Activated naive CD4-positive, alpha-beta T cell treated with anti-CD3 and anti-CD28 coated beads, Interleukin-2, amount 10 ng/mL, durations not matched to agents 5 hours and 36 hours (primary cell): ENCODE data around the gene CHPF. TPM values are rescaled to one million over a fixed set of nuclear protein-coding genes. Genes with fewer than 3 reads are reported as not detected.

Experiments used
- microRNA-seq: library from miRNA; unstranded; fragments of <30 nt; microRNA quantifications from one replicate; pipeline ENCODE4 v1.2.0, GENCODE V29; 2022; ENCODE audit warnings: borderline microRNAs expressed, borderline replicate concordance
- total RNA-seq, 2 experiments: library from RNA; stranded (reverse); gene quantifications; one replicate each; pipeline ENCODE4 v1.2.3, GENCODE V29; 2021

The CHPF gene
- 10 to 100 TPM; 11.8 to 12.1 TPM for total RNA-seq

DNA sequence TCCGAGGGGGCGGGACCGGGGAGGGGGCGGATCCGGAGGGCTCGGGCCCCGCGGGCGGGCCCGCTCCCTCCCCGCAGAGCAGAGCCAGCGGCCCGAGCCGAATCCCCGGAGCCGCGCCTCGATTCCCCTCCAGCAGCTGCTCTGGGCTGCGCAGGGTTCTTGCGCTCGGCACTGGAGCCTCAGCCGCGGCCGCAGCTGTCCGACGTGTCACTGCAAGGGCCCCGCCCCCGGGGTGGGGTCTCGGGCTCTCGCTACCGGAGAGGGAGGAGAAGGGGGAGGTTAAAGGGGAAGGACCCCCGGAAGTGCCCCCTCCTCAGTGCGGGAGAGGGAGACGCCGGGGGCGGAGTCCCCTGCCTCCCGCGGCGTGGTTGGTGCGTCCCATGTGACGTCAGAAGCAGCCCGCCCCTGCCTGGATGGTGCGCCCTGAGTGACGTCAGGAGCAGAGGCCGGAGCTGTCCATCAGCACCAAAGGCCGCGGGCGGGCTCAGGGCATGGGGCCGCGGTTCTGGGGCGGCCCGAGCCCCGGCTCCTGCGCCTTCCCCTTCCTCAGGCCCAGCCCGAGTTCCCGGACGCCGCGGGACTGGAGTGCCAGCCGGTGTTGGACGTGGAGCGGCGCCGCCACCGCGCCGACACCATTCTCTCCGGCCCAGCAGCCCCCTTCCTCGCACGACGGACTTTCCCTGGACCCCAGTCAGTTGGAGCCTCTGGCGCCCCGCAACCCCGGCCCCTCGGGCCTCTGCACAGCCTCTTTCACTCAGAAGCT lies at the start of gene CHPF, which contains the start of gene TMEM198:
Gene CHPF (minus strand): TSS at position 214 of the 763 bp plus-strand sequence. CDS start 271 bp downstream, outside the sequence.
Gene TMEM198 (plus strand): TSS at position 433 of the 763 bp plus-strand sequence. CDS start 700 bp downstream, outside the sequence.

GRCh38 chr2:219572237-219573001 lies 28.8 kb upstream of the CHPF start, which contains the start of gene INHA:
Gene INHA (plus strand): TSS chr2:219572310. CDS start chr2:219572375, 65 bp downstream.

DNA sequence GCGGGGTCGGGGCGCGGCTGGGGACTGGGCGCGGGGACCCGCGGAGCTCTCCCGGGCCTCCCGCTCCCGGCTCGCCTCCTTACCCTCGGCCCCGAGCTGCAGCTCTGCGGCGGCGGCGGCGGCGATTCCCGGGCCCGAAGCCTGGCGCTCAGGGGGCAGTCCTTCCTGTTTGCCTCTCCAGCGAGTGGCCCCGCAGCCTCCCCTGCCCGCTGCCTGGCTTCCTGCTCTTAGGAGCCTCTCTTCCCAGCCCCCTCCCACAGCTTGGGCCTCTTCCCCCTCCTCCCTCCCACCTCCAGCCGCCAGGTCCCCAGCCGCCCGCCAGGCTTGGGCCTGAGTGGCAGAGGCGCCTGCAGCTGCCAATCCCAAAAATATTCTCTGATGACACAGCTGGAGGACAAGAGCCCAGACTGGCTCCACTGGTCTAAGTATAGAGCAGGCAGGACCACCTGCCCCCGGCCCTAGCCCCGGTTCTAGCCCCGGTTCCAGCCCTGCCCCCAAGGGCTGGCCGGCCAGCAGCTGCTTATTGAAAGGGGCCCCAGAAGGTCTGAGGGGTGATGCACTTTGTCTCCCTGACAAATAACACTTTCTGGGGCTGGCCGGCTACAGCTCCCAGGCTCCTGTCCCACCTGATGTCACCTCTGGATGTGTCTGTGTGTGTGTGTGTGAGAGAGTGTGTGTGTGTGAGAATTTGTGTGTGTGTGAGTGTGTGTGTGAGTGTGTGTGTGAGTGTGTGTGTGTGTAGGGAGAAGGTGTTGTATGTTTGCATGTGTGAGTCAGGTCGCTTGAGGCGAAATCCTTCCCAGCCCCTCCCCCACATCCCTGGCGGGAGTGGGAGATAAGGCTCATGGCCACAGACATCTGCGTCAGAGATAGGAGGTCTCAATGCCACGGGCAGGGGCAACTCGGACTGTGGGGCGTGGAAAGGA lies 28.0 kb upstream of the CHPF start, which contains the start of gene OBSL1:
Gene OBSL1 (minus strand): TSS at position 229 of the 926 bp plus-strand sequence. CDS start 307 bp downstream, outside the sequence.

DNA sequence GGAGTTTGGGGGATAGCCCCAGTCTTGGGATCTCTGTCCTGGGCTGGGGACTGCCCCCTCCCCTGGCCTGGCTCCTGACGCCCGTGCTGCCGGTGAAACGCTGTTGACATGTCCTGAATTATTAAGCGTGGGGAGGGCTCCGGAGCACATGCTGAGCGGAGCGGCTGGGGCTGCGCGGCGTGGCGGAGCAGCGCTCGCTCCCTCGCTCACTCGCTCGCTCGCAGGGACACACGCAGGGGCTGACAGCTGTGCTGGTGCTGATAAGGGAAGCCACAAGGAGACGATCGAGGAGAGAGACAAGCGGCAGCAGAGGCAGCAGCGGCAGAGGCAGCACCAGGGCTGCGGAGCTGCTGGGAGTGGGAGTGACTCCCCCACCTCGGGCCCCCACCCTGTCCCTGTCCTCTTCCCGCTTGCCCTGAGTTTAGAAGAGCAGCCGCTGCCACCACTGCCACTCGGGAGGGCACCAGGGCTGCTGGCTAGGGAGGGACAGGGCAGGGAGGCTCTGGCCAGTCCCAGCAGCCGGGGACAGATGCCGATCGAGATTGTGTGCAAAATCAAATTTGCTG lies 29.3 kb downstream of the CHPF start, which contains the start of gene ASIC4:
Gene ASIC4 (plus strand): TSS at position 287 of the 566 bp plus-strand sequence. CDS start 243 bp downstream, at position 530.

GRCh38 chr2:219498280-219499057 lies 45.1 kb downstream of the CHPF start, which contains the start of gene GMPPA:
Gene GMPPA (plus strand): TSS chr2:219498891. CDS start chr2:219499976, 1,085 bp downstream.

Small RNA genes lying within 50 kb of the gene (microRNA-seq; reads per million reads assigned to microRNA genes)
- gene MIR3132, result not detected

Other genes starting within 250 kb of the CHPF start
- gene PTPRN, start 234.4 kb downstream of the CHPF start, total RNA-seq, result not detected
- gene RESP18, start 211.1 kb downstream of the CHPF start, total RNA-seq, result not detected
- 10 to 100 TPM; 53.6 to 64.0 TPM for gene DNPEP, start 155.9 kb downstream of the CHPF start, total RNA-seq
- gene DES, start 125.4 kb downstream of the CHPF start, total RNA-seq, result not detected
- gene SPEG, start 109.0 kb downstream of the CHPF start, total RNA-seq, result 1 to 10 TPM; 1.5 to 1.7 TPM
- 10 to 100 TPM; 30.4 to 33.7 TPM for gene GMPPA, start 44.9 kb downstream of the CHPF start, total RNA-seq
- gene ASIC4, start 29.3 kb downstream of the CHPF start, total RNA-seq, result under 1 TPM in 1 of 2 experiments, not detected in 1; 0.07 TPM
- 1 to 10 TPM in 1 of 2 experiments, under 1 TPM in 1; 0.46 to 1.1 TPM for gene TMEM198, start 219 bp upstream of the CHPF start, total RNA-seq
- gene OBSL1, start 27.7 kb upstream of the CHPF start, total RNA-seq, result not detected
- not detected for gene INHA, start 28.5 kb upstream of the CHPF start, total RNA-seq
- gene STK11IP, start 54.0 kb upstream of the CHPF start, total RNA-seq, result 10 to 100 TPM; 32.5 to 37.8 TPM
- gene SLC4A3, start 83.8 kb upstream of the CHPF start, total RNA-seq, result not detected